HL-60 (cell line): ENCODE results near the gene PLAGL1.

Experiments used
- CTCF ChIP-seq: IDR thresholded peaks from one replicate; pipeline ENCODE4 v1.5.1; 2011; ENCODE audit warnings: low read length, control low read depth, inconsistent platforms; ENCODE audit not compliant: insufficient read depth
- POLR2AphosphoS5 ChIP-seq: IDR thresholded peaks from 2 replicates; pipeline ENCODE4 v1.6.1; 2012; ENCODE audit warnings: low read depth

- TF ChIP-seq CTCF (no peak), POLR2AphosphoS5 (no peak)
Observed at GRCh38 chr6:144019929-144020328, 11.9 kb upstream of the PLAGL1 start.
